SK-N-SH treated with all-trans-retinoic acid at 6 μM for 48 hours (cell line): ENCODE results near the gene SLPI.

ENCODE experiments used
- SNAI2 ChIP-seq: fragments of 250-450 bp; sonication (Bioruptor Pico); IDR thresholded peaks from 2 replicates; pipeline ENCODE4 v1.5.0; 2020; ENCODE audit warnings: mild to moderate bottlenecking, moderate library complexity
- TF ChIP-seq, protein P1 (sequence below): fragments of 250-450 bp; sonication (Bioruptor Pico); IDR thresholded peaks from 2 replicates; pipeline ENCODE4 v1.8.0; 2020; ENCODE audit warnings: mild to moderate bottlenecking, moderate library complexity, borderline replicate concordance

DNA sequence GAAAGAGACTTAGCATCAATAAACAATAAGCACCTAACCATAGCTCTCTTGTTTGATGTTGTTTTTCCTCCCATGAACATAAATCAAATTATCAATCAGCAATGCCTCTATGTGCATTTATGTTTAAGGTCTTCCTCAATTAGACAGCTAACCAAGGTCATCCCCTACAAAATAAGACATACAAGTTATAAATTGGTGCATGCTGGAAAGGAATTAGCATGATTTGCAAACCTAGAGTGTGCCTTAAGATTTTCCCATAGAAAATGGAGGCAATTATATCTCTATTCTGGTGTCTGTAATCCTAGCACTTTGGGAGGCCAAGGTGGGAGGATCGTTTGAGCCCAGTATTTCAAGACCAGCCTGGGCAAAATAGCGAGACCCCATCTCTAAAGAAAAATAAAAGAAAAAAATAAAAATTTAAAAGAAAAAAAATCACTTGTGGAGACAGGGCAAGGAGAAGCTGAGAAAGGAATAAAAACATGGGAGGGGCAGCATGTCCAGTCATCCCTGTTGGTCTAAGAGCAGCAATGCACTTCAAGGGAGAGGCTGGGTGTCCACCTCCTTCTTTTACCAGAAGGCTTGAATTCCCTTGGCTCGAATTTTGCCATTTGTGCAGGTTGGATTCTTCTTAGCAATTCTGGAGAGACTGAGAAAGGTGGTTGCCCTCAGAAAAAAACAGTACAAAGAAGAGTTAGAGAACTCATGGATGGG is 9.3 kb upstream of the SLPI start:
- TF ChIP-seq, protein P1, sequence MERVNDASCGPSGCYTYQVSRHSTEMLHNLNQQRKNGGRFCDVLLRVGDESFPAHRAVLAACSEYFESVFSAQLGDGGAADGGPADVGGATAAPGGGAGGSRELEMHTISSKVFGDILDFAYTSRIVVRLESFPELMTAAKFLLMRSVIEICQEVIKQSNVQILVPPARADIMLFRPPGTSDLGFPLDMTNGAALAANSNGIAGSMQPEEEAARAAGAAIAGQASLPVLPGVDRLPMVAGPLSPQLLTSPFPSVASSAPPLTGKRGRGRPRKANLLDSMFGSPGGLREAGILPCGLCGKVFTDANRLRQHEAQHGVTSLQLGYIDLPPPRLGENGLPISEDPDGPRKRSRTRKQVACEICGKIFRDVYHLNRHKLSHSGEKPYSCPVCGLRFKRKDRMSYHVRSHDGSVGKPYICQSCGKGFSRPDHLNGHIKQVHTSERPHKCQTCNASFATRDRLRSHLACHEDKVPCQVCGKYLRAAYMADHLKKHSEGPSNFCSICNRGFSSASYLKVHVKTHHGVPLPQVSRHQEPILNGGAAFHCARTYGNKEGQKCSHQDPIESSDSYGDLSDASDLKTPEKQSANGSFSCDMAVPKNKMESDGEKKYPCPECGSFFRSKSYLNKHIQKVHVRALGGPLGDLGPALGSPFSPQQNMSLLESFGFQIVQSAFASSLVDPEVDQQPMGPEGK (CRISPR knock-in tag), result no peak
- no peak for TF ChIP-seq SNAI2 (CRISPR knock-in tag)
